KMS-11 (cell line): ENCODE data around the gene CENPQ.

ENCODE experiments used
- H2AFZ ChIP-seq: fragments of 200-600 bp; sonication (generic); 2 replicates; pipeline ENCODE4 v1.6.1; 2016; ENCODE audit warnings: antibody characterized with exemption, mixed run types, low read depth
- H3K27ac ChIP-seq: fragments of 200-600 bp; sonication (generic); 2 replicates; pipeline ENCODE4 v1.6.1; 2016; ENCODE audit warnings: mild to moderate bottlenecking, mixed run types
- H3K27me3 ChIP-seq: fragments of 200-600 bp; sonication (generic); 2 replicates; pipeline ENCODE4 v1.6.1; 2017; ENCODE audit warnings: mild to moderate bottlenecking, low read depth, mixed run types, moderate library complexity; ENCODE audit not compliant: insufficient read depth
- H3K36me3 ChIP-seq: fragments of 200-600 bp; sonication (generic); 2 replicates; pipeline ENCODE4 v1.6.1; 2017; ENCODE audit warnings: mild to moderate bottlenecking, mixed run types; ENCODE audit not compliant: insufficient read depth
- H3K4me1 ChIP-seq: fragments of 200-600 bp; sonication (generic); 2 replicates; pipeline ENCODE4 v1.6.1; 2016; ENCODE audit warnings: mild to moderate bottlenecking, low read depth, mixed run types; ENCODE audit not compliant: poor library complexity, severe bottlenecking
- H3K4me2 ChIP-seq: fragments of 200-600 bp; sonication (generic); 2 replicates; pipeline ENCODE4 v1.7.0; 2016; ENCODE audit warnings: mild to moderate bottlenecking, mixed run types
- H3K4me3 ChIP-seq: fragments of 200-600 bp; sonication (generic); IDR thresholded peaks from 2 replicates; pipeline ENCODE4 v1.6.1; 2017; ENCODE audit warnings: low read depth, low read length, mixed read lengths; ENCODE audit not compliant: insufficient read depth
- H3K79me2 ChIP-seq: fragments of 200-600 bp; sonication (generic); 2 replicates; pipeline ENCODE4 v1.6.1; 2016; ENCODE audit warnings: low read depth, mixed run types; ENCODE audit not compliant: insufficient read depth
- H3K9ac ChIP-seq: fragments of 200-600 bp; sonication (generic); 2 replicates; pipeline ENCODE4 v1.6.1; 2016; ENCODE audit warnings: mild to moderate bottlenecking, mixed run types
- H4K20me1 ChIP-seq: fragments of 200-600 bp; sonication (generic); 2 replicates; pipeline ENCODE4 v1.6.1; 2016; ENCODE audit warnings: mild to moderate bottlenecking, mixed run types; ENCODE audit not compliant: insufficient read depth
- TF ChIP-seq, protein P1 (sequence below): fragments of 200-600 bp; sonication (generic); conservative IDR thresholded peaks from 2 replicates; pipeline ENCODE4 v1.6.1; 2017; ENCODE audit warnings: low read depth, mild to moderate bottlenecking, antibody characterized with exemption, low read length, moderate library complexity, mixed read lengths

Gene CENPQ

DNA sequence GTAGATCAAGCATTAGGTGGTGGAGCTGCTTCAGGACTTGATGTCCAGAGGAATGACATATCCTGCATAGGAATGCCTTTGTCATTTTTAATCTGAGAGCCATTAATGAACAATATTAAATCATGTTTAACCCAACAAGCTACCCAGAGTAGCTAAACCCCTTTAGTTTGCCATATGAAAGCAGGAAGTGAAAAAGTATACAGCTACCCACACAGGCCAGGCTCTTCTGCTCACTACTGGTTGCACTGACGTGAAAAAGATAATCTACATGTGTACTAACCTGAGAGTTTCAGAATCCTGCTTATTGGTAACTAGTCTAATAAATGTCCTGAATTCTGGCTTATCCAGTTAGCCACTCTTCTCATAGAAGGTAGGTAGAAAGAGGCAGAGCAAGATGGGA is 56.5 kb downstream of the CENPQ start:
- Histone ChIP-seq H3K4me2 (no peak overlapping the region), H3K36me3 (no peaks in the 10 kb centered on the region), H2AFZ (no peak overlapping the region), H3K27ac (no peak overlapping the region), H3K4me3 (no peak overlapping the region), H4K20me1 (no peaks in the 10 kb centered on the region), H3K79me2 (no peaks in the 10 kb centered on the region), H3K4me1 (no peaks in the 10 kb centered on the region), H3K9ac (no peak overlapping the region), H3K27me3 (no peaks in the 10 kb centered on the region)
- TF ChIP-seq, protein P1, sequence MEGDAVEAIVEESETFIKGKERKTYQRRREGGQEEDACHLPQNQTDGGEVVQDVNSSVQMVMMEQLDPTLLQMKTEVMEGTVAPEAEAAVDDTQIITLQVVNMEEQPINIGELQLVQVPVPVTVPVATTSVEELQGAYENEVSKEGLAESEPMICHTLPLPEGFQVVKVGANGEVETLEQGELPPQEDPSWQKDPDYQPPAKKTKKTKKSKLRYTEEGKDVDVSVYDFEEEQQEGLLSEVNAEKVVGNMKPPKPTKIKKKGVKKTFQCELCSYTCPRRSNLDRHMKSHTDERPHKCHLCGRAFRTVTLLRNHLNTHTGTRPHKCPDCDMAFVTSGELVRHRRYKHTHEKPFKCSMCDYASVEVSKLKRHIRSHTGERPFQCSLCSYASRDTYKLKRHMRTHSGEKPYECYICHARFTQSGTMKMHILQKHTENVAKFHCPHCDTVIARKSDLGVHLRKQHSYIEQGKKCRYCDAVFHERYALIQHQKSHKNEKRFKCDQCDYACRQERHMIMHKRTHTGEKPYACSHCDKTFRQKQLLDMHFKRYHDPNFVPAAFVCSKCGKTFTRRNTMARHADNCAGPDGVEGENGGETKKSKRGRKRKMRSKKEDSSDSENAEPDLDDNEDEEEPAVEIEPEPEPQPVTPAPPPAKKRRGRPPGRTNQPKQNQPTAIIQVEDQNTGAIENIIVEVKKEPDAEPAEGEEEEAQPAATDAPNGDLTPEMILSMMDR, result no peak

DNA sequence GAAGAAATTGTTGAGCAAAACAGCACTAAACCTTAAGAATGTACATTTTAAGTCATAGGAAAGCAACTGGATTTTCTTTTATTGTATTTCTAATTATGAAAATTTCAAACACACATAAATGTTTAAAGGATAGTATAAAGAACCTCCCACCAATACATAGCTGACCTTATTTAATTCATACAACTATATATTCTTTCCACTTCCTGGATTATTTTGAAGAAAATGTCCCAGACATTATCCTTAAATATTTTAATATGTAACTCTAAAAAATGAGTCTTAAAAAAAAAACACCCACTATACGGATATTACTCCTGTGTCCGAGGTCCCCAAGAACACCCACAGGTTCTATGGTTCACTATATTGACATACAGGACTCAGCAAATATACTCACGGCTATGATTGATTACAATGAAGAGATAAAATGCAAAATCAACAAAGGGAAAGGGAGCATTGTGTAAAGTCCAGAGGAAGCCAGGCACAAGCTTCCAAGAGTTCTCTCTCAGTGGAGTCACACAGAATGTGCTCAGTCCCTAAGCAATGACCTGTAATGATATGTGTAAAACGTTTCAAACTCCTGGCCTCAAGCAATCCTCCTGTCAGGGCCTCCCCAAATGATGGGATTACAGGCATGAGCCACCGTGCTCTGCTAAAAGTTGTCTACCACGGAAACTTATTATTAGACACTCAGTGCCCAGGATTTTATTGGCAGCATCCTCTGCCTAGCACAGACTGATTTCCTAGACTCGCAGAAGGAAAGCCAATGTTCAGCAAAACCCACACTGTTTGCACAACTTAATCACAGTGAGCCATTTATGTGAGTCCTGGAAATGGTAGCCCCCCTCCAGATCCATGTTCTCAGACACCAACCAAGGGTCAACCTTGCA is 59.8 kb downstream of the CENPQ start:
- H3K79me2 ChIP-seq, result no peaks in the 10 kb centered on the region
- no peaks in the 10 kb centered on the region for H4K20me1 ChIP-seq
- no peak overlapping the region for H3K27ac ChIP-seq
- H3K9ac ChIP-seq, result no peak overlapping the region
- no peaks in the 10 kb centered on the region for H3K36me3 ChIP-seq
- no peak overlapping the region for H2AFZ ChIP-seq
- H3K27me3 ChIP-seq, result no peaks in the 10 kb centered on the region
- H3K4me2 ChIP-seq, result no peak overlapping the region
- H3K4me1 ChIP-seq, result no peaks in the 10 kb centered on the region
- no peak overlapping the region for H3K4me3 ChIP-seq
- TF ChIP-seq, protein P1, result no peak

DNA sequence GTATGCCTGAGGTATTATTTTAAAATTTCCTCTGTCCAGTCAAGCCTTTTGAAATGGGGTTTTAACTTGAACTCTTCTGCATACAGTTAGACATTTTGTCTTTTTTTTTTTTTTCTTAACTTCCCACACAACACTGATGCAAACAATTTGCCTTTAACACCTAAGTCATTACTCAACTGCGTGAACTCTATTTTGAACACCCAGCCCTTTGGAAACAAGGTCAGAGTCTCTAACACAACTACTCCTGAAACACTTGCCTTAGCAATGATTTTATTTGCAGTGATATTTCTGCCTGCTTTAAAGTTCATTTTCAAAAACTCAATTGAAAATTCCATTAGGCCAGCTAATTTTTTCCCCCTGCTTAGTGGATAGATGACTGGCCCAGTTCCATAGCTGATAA is 60.7 kb downstream of the CENPQ start:
- no peak overlapping the region for H3K4me3 ChIP-seq
- no peaks in the 10 kb centered on the region for H3K4me1 ChIP-seq
- no peaks in the 10 kb centered on the region for H4K20me1 ChIP-seq
- TF ChIP-seq, protein P1, result no peak
- H3K27me3 ChIP-seq, result no peaks in the 10 kb centered on the region
- H2AFZ ChIP-seq, result no peak overlapping the region
- H3K9ac ChIP-seq, result no peak overlapping the region
- H3K4me2 ChIP-seq, result no peak overlapping the region
- H3K27ac ChIP-seq, result no peak overlapping the region
- H3K36me3 ChIP-seq, result no peaks in the 10 kb centered on the region
- no peaks in the 10 kb centered on the region for H3K79me2 ChIP-seq

DNA sequence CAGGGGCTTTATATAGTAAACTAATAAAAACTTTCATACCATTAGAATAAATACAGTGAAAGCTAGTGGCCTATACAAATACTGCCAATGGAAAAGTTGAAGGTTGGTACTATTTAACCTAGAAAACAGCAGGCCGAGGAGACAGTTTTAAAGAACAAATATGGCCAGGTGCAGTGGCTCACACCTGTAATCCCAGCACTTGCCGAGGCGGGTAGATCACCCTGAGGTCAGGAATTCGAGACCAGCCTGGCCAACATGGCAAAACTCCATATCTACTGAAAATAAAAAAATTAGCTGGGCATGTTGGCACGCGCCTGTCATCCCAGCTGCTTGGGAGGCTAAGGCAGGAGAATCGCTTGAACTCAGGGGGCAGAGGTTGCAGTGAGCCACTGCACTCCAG is 61.4 kb downstream of the CENPQ start:
- Histone ChIP-seq H3K36me3 (no peaks in the 10 kb centered on the region), H3K27ac (no peak overlapping the region), H3K27me3 (no peaks in the 10 kb centered on the region), H4K20me1 (no peaks in the 10 kb centered on the region), H3K9ac (no peak overlapping the region), H3K79me2 (no peaks in the 10 kb centered on the region), H2AFZ (no peak overlapping the region), H3K4me1 (no peaks in the 10 kb centered on the region), H3K4me3 (no peak overlapping the region), H3K4me2 (no peak overlapping the region)
- TF ChIP-seq, protein P1, result no peak
